Renal cortex interstitium (tissue), 11 donors: Measurements from ENCODE around the gene FNDC8. TPM values are rescaled to one million over a fixed set of nuclear protein-coding genes. Genes with fewer than 3 reads are reported as not detected.
"Not testable (repeated sequence)": the region's sequence is repeated elsewhere in the genome, so short reads cannot be mapped to it uniquely, and the experiment has no call there.

Experiments used
- DNase-seq, 11 donors: peaks; one replicate each; pipeline ENCODE4 v3.0.0-alpha.2; 2013; ENCODE audit warnings: low read depth in 9 of 11, low spot score in 4 of 11; ENCODE audit errors: extremely low read depth in 1 of 11
- polyA plus RNA-seq, 3 donors: library from polyadenylated mRNA; unstranded; fragments of 120-200 nt; gene quantifications; one replicate each; pipeline ENCODE4 v1.2.1, GENCODE V29; 2013; ENCODE audit not compliant: insufficient read length in 3 of 3

Gene FNDC8
- polyA plus RNA-seq, 3 donors, result 0.27 to 0.28 TPM; not detected in 1

- DNase-seq, result no peak
Observed at GRCh38 chr17:35162755-35163154, 41.3 kb downstream of the FNDC8 start.

GRCh38 chr17:35163886-35164285 is 42.5 kb downstream of the FNDC8 start:
- DNase-seq, result no peak

GRCh38 chr17:35164716-35165115 is 43.3 kb downstream of the FNDC8 start:
- DNase-seq, result no peak

GRCh38 chr17:35166526-35166925 is 45.1 kb downstream of the FNDC8 start:
- no peak for DNase-seq

GRCh38 chr17:35167046-35167445 is 45.6 kb downstream of the FNDC8 start:
- no peak for DNase-seq

GRCh38 chr17:35167666-35168065 is 46.3 kb downstream of the FNDC8 start:
- DNase-seq, result no peak

- DNase-seq, result no peak
Observed at GRCh38 chr17:35169835-35170363, 48.5 kb downstream of the FNDC8 start.

- peak in 5 of 11 donors; percentile 5 to 13 (median 12) for DNase-seq
Observed at GRCh38 chr17:35170968-35171771, 49.8 kb downstream of the FNDC8 start.

GRCh38 chr17:35171834-35172233 is 50.4 kb downstream of the FNDC8 start:
- no peak for DNase-seq

GRCh38 chr17:35172321-35172720 is 50.9 kb downstream of the FNDC8 start:
- not testable (repeated sequence) for DNase-seq

GRCh38 chr17:35174835-35175334 is 53.5 kb downstream of the FNDC8 start:
- DNase-seq, result no peak

- DNase-seq, result no peak
Observed at GRCh38 chr17:35175638-35176415, 54.4 kb downstream of the FNDC8 start.

- DNase-seq, result no peak
Observed at GRCh38 chr17:35176897-35177296, 55.5 kb downstream of the FNDC8 start.

- DNase-seq, result not testable (repeated sequence)
Observed at GRCh38 chr17:35179379-35179778, 58.0 kb downstream of the FNDC8 start.

Other genes starting within 250 kb of the FNDC8 start
- gene CCT6B, start 160.2 kb upstream of the FNDC8 start, polyA plus RNA-seq, result 1 to 10 TPM; 4.9 to 5.8 (median 5.7) TPM
- 10 to 100 TPM; 21.7 to 25.8 (median 25.0) TPM for gene ZNF830, start 160.1 kb upstream of the FNDC8 start, polyA plus RNA-seq
- gene LIG3, start 141.1 kb upstream of the FNDC8 start, polyA plus RNA-seq, result 10 to 100 TPM; 32.3 to 38.5 (median 38.1) TPM
- 10 to 100 TPM; 22.1 to 26.2 (median 22.9) TPM for gene RFFL, start 57.9 kb upstream of the FNDC8 start, polyA plus RNA-seq
- gene RAD51D, start 1.8 kb upstream of the FNDC8 start, polyA plus RNA-seq, result 10 to 100 TPM; 10.9 to 13.6 (median 11.6) TPM
- gene NLE1, start 20.7 kb downstream of the FNDC8 start, polyA plus RNA-seq, result 10 to 100 TPM; 14.0 to 18.1 (median 16.8) TPM
- under 1 TPM; 0.09 to 0.27 (median 0.20) TPM for gene UNC45B, start 26.2 kb downstream of the FNDC8 start, polyA plus RNA-seq
- not detected for gene SLC35G3, start 72.8 kb downstream of the FNDC8 start, polyA plus RNA-seq
- 10 to 100 TPM; 12.7 to 14.9 (median 12.9) TPM for gene SLFN5, start 121.5 kb downstream of the FNDC8 start, polyA plus RNA-seq